GM21717 (cell line): ENCODE data around the gene TRIM44.
"Not testable (repeated sequence)": the region's sequence is repeated elsewhere in the genome, so short reads cannot be mapped to it uniquely, and the experiment has no call there.

Experiments
- ATAC-seq: cut with Tn5 transposase; IDR thresholded peaks from one replicate; pipeline ENCODE4 v1.9.1; 2021; ENCODE audit warnings: mild to moderate bottlenecking, moderate library complexity; ENCODE audit not compliant: unreplicated experiment

TRIM44 gene

GRCh38 chr11:35846874-35847273, 184.3 kb downstream of the TRIM44 start:
- no peak for ATAC-seq

GRCh38 chr11:35847473-35847872, 184.9 kb downstream of the TRIM44 start:
- ATAC-seq: no peak

GRCh38 chr11:35848616-35849015, 186.0 kb downstream of the TRIM44 start:
- no peak for ATAC-seq

GRCh38 chr11:35850191-35850590, 187.6 kb downstream of the TRIM44 start:
- ATAC-seq: no peak

- no peak for ATAC-seq
Observed at GRCh38 chr11:35851342-35851741, 188.8 kb downstream of the TRIM44 start.

- ATAC-seq: no peak
Observed at GRCh38 chr11:35852056-35852455, 189.5 kb downstream of the TRIM44 start.

- ATAC-seq: no peak
Observed at GRCh38 chr11:35853971-35854370, 191.4 kb downstream of the TRIM44 start.

- ATAC-seq: no peak
Observed at GRCh38 chr11:35855671-35856070, 193.1 kb downstream of the TRIM44 start.

GRCh38 chr11:35856259-35856658, 193.7 kb downstream of the TRIM44 start:
- no peak for ATAC-seq

- no peak for ATAC-seq
Observed at GRCh38 chr11:35856756-35857155, 194.2 kb downstream of the TRIM44 start.

GRCh38 chr11:35857922-35858321, 195.3 kb downstream of the TRIM44 start:
- ATAC-seq: no peak

GRCh38 chr11:35859301-35859700, 196.7 kb downstream of the TRIM44 start:
- ATAC-seq: no peak

- ATAC-seq: not testable (repeated sequence)
Observed at GRCh38 chr11:35860194-35860593, 197.6 kb downstream of the TRIM44 start.

- no peak for ATAC-seq
Observed at GRCh38 chr11:35861191-35861590, 198.6 kb downstream of the TRIM44 start.

- ATAC-seq: no peak
Observed at GRCh38 chr11:35862666-35863065, 200.1 kb downstream of the TRIM44 start.

GRCh38 chr11:35864131-35864530, 201.6 kb downstream of the TRIM44 start:
- no peak for ATAC-seq

GRCh38 chr11:35866601-35867000, 204.0 kb downstream of the TRIM44 start:
- ATAC-seq: no peak
